ENCODE results near the gene CADM2. TPM values are rescaled to one million over a fixed set of nuclear protein-coding genes. Genes with fewer than 3 reads are reported as not detected.

Gene CADM2
- total and polyA plus RNA-seq, 2 experiments from 2014 or later: 0.09 TPM; not detected in 1

- H3K9me3 ChIP-seq (ENCODE audit: low read depth): peaks cover 7% of the 10 kb centered on the region
- DNase-seq: no peak
- in situ Hi-C loops (cut with MboI): no loop called here
- 20 to 27% methylated on average over 2 of the region's 2 CpGs for WGBS, 2 experiments (ENCODE audit: low coverage in 1 of 2, low lambda C conversion rate in 2 of 2, missing lambda C conversion rate in 2 of 2)
- no peaks in the 10 kb centered on the region for H3F3A ChIP-seq (ENCODE audit: insufficient read depth)
- no peaks in the 10 kb centered on the region for H3K9me2 ChIP-seq (ENCODE audit: insufficient read depth)
- no peak overlapping the region for H3K4me3 ChIP-seq
- no peak for TF ChIP-seq EZH2 (IDR thresholded peaks at IDR 0.05; ENCODE audit: insufficient read depth, poor library complexity, severe bottlenecking)
- no peak for TF ChIP-seq EZH2phosphoT487 (IDR thresholded peaks at IDR 0.05; ENCODE audit: insufficient read depth, low read depth)
- H3K27ac ChIP-seq: no peak overlapping the region
- H3K4me2 ChIP-seq (ENCODE audit: unreplicated experiment): no peak overlapping the region
- H3K4me1 ChIP-seq (ENCODE audit: insufficient read depth): no peaks in the 10 kb centered on the region
- no peaks in the 10 kb centered on the region for H3K27me3 ChIP-seq (replicated peaks; ENCODE audit: insufficient read depth)
- H3K9ac ChIP-seq: no peak overlapping the region
- no peaks in the 10 kb centered on the region for H4K20me1 ChIP-seq (ENCODE audit: insufficient read depth)
- no peaks in the 10 kb centered on the region for H3K79me2 ChIP-seq (ENCODE audit: insufficient read depth)
- no peaks in the 10 kb centered on the region for H3K36me3 ChIP-seq (ENCODE audit: low read depth)
- no peak overlapping the region for H2AFZ ChIP-seq
These were observed 767.5 kb downstream of the CADM2 start for GRCh38 chr3:85726241-85726640.

DNA sequence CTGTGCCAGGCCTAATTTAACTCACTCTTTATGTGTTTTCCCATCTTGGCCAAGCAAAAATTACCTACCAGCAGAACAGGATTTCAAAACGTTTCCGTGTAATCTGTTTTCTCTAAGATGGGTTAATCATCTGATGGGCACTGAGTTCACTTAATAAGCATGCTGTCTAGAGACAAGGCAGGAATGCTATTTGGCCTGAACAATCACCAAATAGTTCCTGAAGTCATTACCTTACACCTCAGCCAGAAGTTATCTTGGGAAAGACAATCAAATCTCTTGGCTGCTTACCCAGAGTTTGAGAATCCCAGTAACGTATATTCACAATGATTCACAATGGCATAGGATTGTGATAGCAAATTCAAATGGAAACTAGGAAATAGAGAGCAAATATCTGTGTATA lies 779.1 kb downstream of the CADM2 start:
- no peaks in the 10 kb centered on the region for H3F3A ChIP-seq (ENCODE audit: insufficient read depth)
- WGBS, 2 experiments (ENCODE audit: low coverage in 1 of 2, low lambda C conversion rate in 2 of 2, missing lambda C conversion rate in 2 of 2): 17 to 26% methylated on average over 3 of the region's 3 CpGs
- H3K79me2 ChIP-seq (ENCODE audit: insufficient read depth): no peaks in the 10 kb centered on the region
- no peaks in the 10 kb centered on the region for H3K27me3 ChIP-seq (replicated peaks; ENCODE audit: insufficient read depth)
- H3K9ac ChIP-seq: no peak overlapping the region
- H2AFZ ChIP-seq: no peak overlapping the region
- no peak for DNase-seq
- H3K9me3 ChIP-seq (ENCODE audit: low read depth): no peaks in the 10 kb centered on the region
- H3K36me3 ChIP-seq (ENCODE audit: low read depth): no peaks in the 10 kb centered on the region
- H3K4me1 ChIP-seq (ENCODE audit: insufficient read depth): no peaks in the 10 kb centered on the region
- no peaks in the 10 kb centered on the region for H3K9me2 ChIP-seq (ENCODE audit: insufficient read depth)
- no peak overlapping the region for H3K4me2 ChIP-seq (ENCODE audit: unreplicated experiment)
- H4K20me1 ChIP-seq (ENCODE audit: insufficient read depth): no peaks in the 10 kb centered on the region
- TF ChIP-seq EZH2phosphoT487 (IDR thresholded peaks at IDR 0.05; ENCODE audit: insufficient read depth, low read depth) (no peak), EZH2 (IDR thresholded peaks at IDR 0.05; ENCODE audit: insufficient read depth, poor library complexity, severe bottlenecking) (no peak)
- no peak overlapping the region for H3K27ac ChIP-seq
- H3K4me3 ChIP-seq: no peak overlapping the region
- in situ Hi-C loops (cut with MboI): no loop called here

DNA sequence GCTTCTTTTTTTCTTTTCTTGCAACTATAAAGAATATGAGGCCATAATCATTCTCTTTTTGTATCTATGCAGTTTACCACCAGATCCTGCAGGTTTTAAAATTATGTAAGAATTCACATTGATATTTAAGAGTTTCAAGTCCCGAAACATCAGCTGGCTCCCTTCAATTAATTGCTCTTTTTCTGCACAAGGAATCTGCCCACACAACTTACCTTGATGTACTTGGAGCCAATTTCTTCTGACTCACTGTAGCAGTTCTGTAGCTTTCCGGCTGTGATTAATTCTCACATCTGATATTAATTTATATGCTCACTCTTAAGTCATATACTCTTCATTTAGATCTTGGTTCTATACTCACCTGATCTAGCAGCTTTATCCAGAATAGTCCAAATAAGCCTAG lies 781.8 kb downstream of the CADM2 start:
- Histone ChIP-seq H4K20me1 (ENCODE audit: insufficient read depth) (no peaks in the 10 kb centered on the region), H3K27ac (no peak overlapping the region), H3F3A (ENCODE audit: insufficient read depth) (no peaks in the 10 kb centered on the region), H3K36me3 (ENCODE audit: low read depth) (no peaks in the 10 kb centered on the region), H3K4me2 (ENCODE audit: unreplicated experiment) (no peak overlapping the region), H3K79me2 (ENCODE audit: insufficient read depth) (no peaks in the 10 kb centered on the region), H2AFZ (no peak overlapping the region), H3K4me1 (ENCODE audit: insufficient read depth) (no peaks in the 10 kb centered on the region), H3K9ac (no peak overlapping the region), H3K27me3 (replicated peaks; ENCODE audit: insufficient read depth) (no peaks in the 10 kb centered on the region), H3K9me2 (ENCODE audit: insufficient read depth) (no peaks in the 10 kb centered on the region), H3K4me3 (no peak overlapping the region), H3K9me3 (ENCODE audit: low read depth) (no peaks in the 10 kb centered on the region)
- in situ Hi-C loops (cut with MboI): no loop called here
- 18 to 21% methylated on average over 2 of the region's 2 CpGs for WGBS, 2 experiments (ENCODE audit: low coverage in 1 of 2, low lambda C conversion rate in 2 of 2, missing lambda C conversion rate in 2 of 2)
- TF ChIP-seq EZH2phosphoT487 (IDR thresholded peaks at IDR 0.05; ENCODE audit: insufficient read depth, low read depth): no peak
- TF ChIP-seq EZH2 (IDR thresholded peaks at IDR 0.05; ENCODE audit: insufficient read depth, poor library complexity, severe bottlenecking): no peak
- DNase-seq: no peak

- Histone ChIP-seq H2AFZ (no peak overlapping the region), H3K4me3 (no peak overlapping the region), H3K9ac (no peak overlapping the region), H3K4me1 (ENCODE audit: insufficient read depth) (no peaks in the 10 kb centered on the region), H3K9me2 (ENCODE audit: insufficient read depth) (no peaks in the 10 kb centered on the region), H3K27me3 (replicated peaks; ENCODE audit: insufficient read depth) (no peaks in the 10 kb centered on the region), H3K79me2 (ENCODE audit: insufficient read depth) (no peaks in the 10 kb centered on the region), H3K27ac (no peak overlapping the region), H4K20me1 (ENCODE audit: insufficient read depth) (no peaks in the 10 kb centered on the region), H3K4me2 (ENCODE audit: unreplicated experiment) (no peak overlapping the region), H3K9me3 (ENCODE audit: low read depth) (no peaks in the 10 kb centered on the region), H3F3A (ENCODE audit: insufficient read depth) (no peaks in the 10 kb centered on the region), H3K36me3 (ENCODE audit: low read depth) (no peaks in the 10 kb centered on the region)
- no peak for DNase-seq
- TF ChIP-seq EZH2 (IDR thresholded peaks at IDR 0.05; ENCODE audit: insufficient read depth, poor library complexity, severe bottlenecking) (no peak), EZH2phosphoT487 (IDR thresholded peaks at IDR 0.05; ENCODE audit: insufficient read depth, low read depth) (no peak)
- in situ Hi-C loops (cut with MboI): no loop called here
These were observed 799.7 kb downstream of the CADM2 start for GRCh38 chr3:85758442-85758841.

- DNase-seq: no peak
- Histone ChIP-seq H3K4me1 (ENCODE audit: insufficient read depth) (no peaks in the 10 kb centered on the region), H3K4me2 (ENCODE audit: unreplicated experiment) (no peak overlapping the region), H2AFZ (no peak overlapping the region), H4K20me1 (ENCODE audit: insufficient read depth) (no peaks in the 10 kb centered on the region), H3K4me3 (no peak overlapping the region), H3K9me3 (ENCODE audit: low read depth) (no peaks in the 10 kb centered on the region), H3K27me3 (replicated peaks; ENCODE audit: insufficient read depth) (no peaks in the 10 kb centered on the region), H3K9me2 (ENCODE audit: insufficient read depth) (no peaks in the 10 kb centered on the region), H3K27ac (no peak overlapping the region), H3F3A (ENCODE audit: insufficient read depth) (no peaks in the 10 kb centered on the region), H3K9ac (no peak overlapping the region), H3K36me3 (ENCODE audit: low read depth) (no peaks in the 10 kb centered on the region), H3K79me2 (ENCODE audit: insufficient read depth) (no peaks in the 10 kb centered on the region)
- in situ Hi-C loops (cut with MboI): no loop called here
- 7 to 14% methylated on average over 3 of the region's 3 CpGs for whole genome bisulfite sequencing, 2 experiments (ENCODE audit: low coverage in 1 of 2, low lambda C conversion rate in 2 of 2, missing lambda C conversion rate in 2 of 2)
- TF ChIP-seq EZH2phosphoT487 (IDR thresholded peaks at IDR 0.05; ENCODE audit: insufficient read depth, low read depth) (no peak), EZH2 (IDR thresholded peaks at IDR 0.05; ENCODE audit: insufficient read depth, poor library complexity, severe bottlenecking) (no peak)
These were observed 801.6 kb downstream of the CADM2 start for GRCh38 chr3:85760342-85760741.
